Measurements from ENCODE around the gene MFSD12.
"Not testable (repeated sequence)": the region's sequence is repeated elsewhere in the genome, so short reads cannot be mapped to it uniquely, and the experiment has no call there.

The MFSD12 gene

GRCh38 chr19:3590991-3591659 is 33.7 kb upstream of the MFSD12 start:
- Mint-ChIP-seq H3K36me3 (ENCODE audit: low read depth) (no peaks in the 10 kb centered on the region), H3K4me3 (no peak overlapping the region), H3K4me1 (no peaks in the 10 kb centered on the region), H3K27me3 (no peaks in the 10 kb centered on the region), H3K9me3 (no peaks in the 10 kb centered on the region), H3K27ac (no peak overlapping the region)
- DNase-seq, result no peak
- no peak for ATAC-seq

- Mint-ChIP-seq H3K9me3 (no peaks in the 10 kb centered on the region), H3K4me3 (no peak overlapping the region), H3K27me3 (no peaks in the 10 kb centered on the region), H3K27ac (no peak overlapping the region), H3K36me3 (ENCODE audit: low read depth) (no peaks in the 10 kb centered on the region), H3K4me1 (no peaks in the 10 kb centered on the region)
- ATAC-seq (no peak), DNase-seq (no peak)
These were observed 32.6 kb upstream of the MFSD12 start for GRCh38 chr19:3589949-3590348.

GRCh38 chr19:3589439-3589838 is 32.1 kb upstream of the MFSD12 start:
- H3K4me3 Mint-ChIP-seq, result no peak overlapping the region
- no peaks in the 10 kb centered on the region for H3K36me3 Mint-ChIP-seq (ENCODE audit: low read depth)
- no peaks in the 10 kb centered on the region for H3K9me3 Mint-ChIP-seq
- ATAC-seq (no peak), DNase-seq (no peak)
- no peaks in the 10 kb centered on the region for H3K27me3 Mint-ChIP-seq
- no peaks in the 10 kb centered on the region for H3K4me1 Mint-ChIP-seq
- H3K27ac Mint-ChIP-seq, result no peak overlapping the region

GRCh38 chr19:3586707-3587346 is 29.4 kb upstream of the MFSD12 start:
- Mint-ChIP-seq H3K4me1 (no peaks in the 10 kb centered on the region), H3K9me3 (no peaks in the 10 kb centered on the region), H3K4me3 (no peak overlapping the region), H3K36me3 (ENCODE audit: low read depth) (no peaks in the 10 kb centered on the region), H3K27ac (no peak overlapping the region), H3K27me3 (no peaks in the 10 kb centered on the region)
- no peak for ATAC-seq
- no peak for DNase-seq

GRCh38 chr19:3586127-3586626 is 28.8 kb upstream of the MFSD12 start:
- peak; percentile 68 for DNase-seq
- H3K4me3 Mint-ChIP-seq, result no peak overlapping the region
- no peaks in the 10 kb centered on the region for H3K4me1 Mint-ChIP-seq
- no peak overlapping the region for H3K27ac Mint-ChIP-seq
- H3K27me3 Mint-ChIP-seq, result no peaks in the 10 kb centered on the region
- H3K36me3 Mint-ChIP-seq (ENCODE audit: low read depth), result no peaks in the 10 kb centered on the region
- no peaks in the 10 kb centered on the region for H3K9me3 Mint-ChIP-seq
- no peak for ATAC-seq

GRCh38 chr19:3585301-3586126 is 28.1 kb upstream of the MFSD12 start, which contains the start of gene GIPC3:
Gene GIPC3, plus strand, starts transcription at chr19:3585478. Its CDS starts 120 bp downstream, at chr19:3585598.
- no peaks in the 10 kb centered on the region for H3K36me3 Mint-ChIP-seq (ENCODE audit: low read depth)
- ATAC-seq (no peak), DNase-seq (no peak)
- H3K4me3 Mint-ChIP-seq, result no peak within 1 kb of the TSS
- no peak within 1 kb of the TSS for H3K27ac Mint-ChIP-seq
- no peaks in the 10 kb centered on the region for H3K27me3 Mint-ChIP-seq
- no peaks in the 10 kb centered on the region for H3K9me3 Mint-ChIP-seq
- H3K4me1 Mint-ChIP-seq, result no peaks in the 10 kb centered on the region

GRCh38 chr19:3584036-3584802 is 26.8 kb upstream of the MFSD12 start:
- not testable (repeated sequence) for ATAC-seq; H3K4me3 Mint-ChIP-seq; H3K27ac Mint-ChIP-seq; H3K27me3 Mint-ChIP-seq; H3K9me3 Mint-ChIP-seq; H3K36me3 Mint-ChIP-seq (ENCODE audit: low read depth); DNase-seq; H3K4me1 Mint-ChIP-seq

GRCh38 chr19:3581792-3582191 is 24.4 kb upstream of the MFSD12 start:
- not testable (repeated sequence) for H3K4me1 Mint-ChIP-seq; H3K4me3 Mint-ChIP-seq; H3K27me3 Mint-ChIP-seq; H3K27ac Mint-ChIP-seq; ATAC-seq; H3K9me3 Mint-ChIP-seq; DNase-seq; H3K36me3 Mint-ChIP-seq (ENCODE audit: low read depth)

GRCh38 chr19:3580156-3580934 is 23.0 kb upstream of the MFSD12 start:
- H3K27me3 Mint-ChIP-seq, result no peaks in the 10 kb centered on the region
- H3K27ac Mint-ChIP-seq, result no peak overlapping the region
- H3K36me3 Mint-ChIP-seq (ENCODE audit: low read depth), result peaks cover 1% of the 10 kb centered on the region
- H3K4me1 Mint-ChIP-seq, result no peaks in the 10 kb centered on the region
- ATAC-seq (no peak), DNase-seq (no peak)
- H3K4me3 Mint-ChIP-seq, result no peak overlapping the region
- H3K9me3 Mint-ChIP-seq, result no peaks in the 10 kb centered on the region

GRCh38 chr19:3578390-3578789 is 21.0 kb upstream of the MFSD12 start:
- ATAC-seq (no peak), DNase-seq (no peak)
- no peak overlapping the region for H3K27ac Mint-ChIP-seq
- H3K4me3 Mint-ChIP-seq, result no peak overlapping the region
- no peaks in the 10 kb centered on the region for H3K9me3 Mint-ChIP-seq
- H3K36me3 Mint-ChIP-seq (ENCODE audit: low read depth), result peaks cover 6% of the 10 kb centered on the region
- H3K27me3 Mint-ChIP-seq, result no peaks in the 10 kb centered on the region
- peaks cover 7% of the 10 kb centered on the region for H3K4me1 Mint-ChIP-seq

GRCh38 chr19:3577723-3578344 is 20.4 kb upstream of the MFSD12 start:
- ATAC-seq, result no peak
- DNase-seq, result no peak
- Mint-ChIP-seq H3K9me3 (no peaks in the 10 kb centered on the region), H3K4me3 (no peak overlapping the region), H3K27ac (no peak overlapping the region), H3K4me1 (peaks cover 7% of the 10 kb centered on the region), H3K27me3 (no peaks in the 10 kb centered on the region), H3K36me3 (ENCODE audit: low read depth) (peaks cover 6% of the 10 kb centered on the region)

- peaks cover 6% of the 10 kb centered on the region for H3K36me3 Mint-ChIP-seq (ENCODE audit: low read depth)
- peaks cover 11% of the 10 kb centered on the region for H3K4me1 Mint-ChIP-seq
- H3K27ac Mint-ChIP-seq, result no peak overlapping the region
- ATAC-seq (no peak), DNase-seq (no peak)
- H3K27me3 Mint-ChIP-seq, result no peaks in the 10 kb centered on the region
- H3K4me3 Mint-ChIP-seq, result no peak overlapping the region
- H3K9me3 Mint-ChIP-seq, result no peaks in the 10 kb centered on the region
These were observed 19.5 kb upstream of the MFSD12 start for GRCh38 chr19:3576696-3577443.

Measured in activated naive CD8-positive, alpha-beta T cell treated with anti-CD3 and anti-CD28 coated beads, Interleukin-2, amount 50 U/mL, for 24 hours (primary cell).